SK-N-SH (cell line): ENCODE data around the gene MYO1D. TPM values are rescaled to one million over a fixed set of nuclear protein-coding genes. Genes with fewer than 3 reads are reported as not detected.

Source experiments
- CTCF ChIA-PET: fragments of 300-600, 350-600 bp; formaldehyde crosslinking; extraction: SDS; loops from one replicate; lab custom pipeline; 2021; lab: Yijun Ruan, JAX
- POLR2A ChIA-PET: fragments of 350-600 bp; sonication (Branson Sonifier 250); formaldehyde crosslinking; extraction: SDS; loops from one replicate; lab custom pipeline; 2020; ENCODE audit warnings: antibody characterized with exemption, inconsistent platforms; lab: Yijun Ruan, JAX
- DNase-seq: peaks from one replicate; pipeline ENCODE4 v3.0.0; 2012
- H2AFZ ChIP-seq: fragments of 200-600 bp; sonication (generic); 2 replicates; pipeline ENCODE4 v1.8.1; 2016; ENCODE audit warnings: antibody characterized with exemption, mild to moderate bottlenecking, low read depth
- H3F3A ChIP-seq: fragments of 200-600 bp; sonication (generic); replicated peaks from 2 replicates; pipeline ENCODE3; 2016; ENCODE audit warnings: antibody characterized with exemption, mild to moderate bottlenecking; ENCODE audit not compliant: insufficient read depth
- H3K27ac ChIP-seq, 2 experiments: fragments of 200-500 bp in 1 of 2; fragments of 200-600 bp in 1 of 2; sonication (Bioruptor generic) in 1 of 2; sonication (generic), shearing (Covaris generic) in 1 of 2; 2 replicates each; pipeline versions ENCODE4 v1.5.1 to v1.6.1; 2014 to 2016; ENCODE audit warnings: low read depth in 2 of 2, inconsistent platforms in 1 of 2, low read length in 1 of 2, mild to moderate bottlenecking in 1 of 2, mixed read lengths in 1 of 2
- H3K27me3 ChIP-seq: fragments of 200-600 bp; sonication (generic), shearing (Covaris generic); 2 replicates; pipeline ENCODE4 v1.6.1; 2016; ENCODE audit warnings: mixed run types; ENCODE audit not compliant: insufficient read depth
- H3K36me3 ChIP-seq, 2 experiments: fragments of 200-500 bp in 1 of 2; fragments of 200-600 bp in 1 of 2; sonication (Bioruptor generic) in 1 of 2; sonication (generic) in 1 of 2; replicated peaks in 1 of 2; 2 replicates each; pipeline versions ENCODE3 to v1.5.1; 2014 to 2016; ENCODE audit warnings: low read length in 1 of 2, mild to moderate bottlenecking in 1 of 2; ENCODE audit not compliant: insufficient read depth in 2 of 2, control insufficient read depth in 1 of 2
- H3K4me1 ChIP-seq, 2 experiments: fragments of 200-500 bp in 1 of 2; fragments of 200-600 bp in 1 of 2; sonication (Bioruptor generic) in 1 of 2; sonication (generic), shearing (Covaris generic) in 1 of 2; 2 replicates each; pipeline versions ENCODE4 v1.5.1 to v1.6.1; 2014 to 2016; ENCODE audit warnings: low read depth in 1 of 2, low read length in 1 of 2, mixed run types in 1 of 2; ENCODE audit not compliant: insufficient read depth in 2 of 2, control insufficient read depth in 1 of 2
- H3K4me2 ChIP-seq: fragments of 200-600 bp; sonication (generic), shearing (Covaris generic); 2 replicates; pipeline ENCODE4 v1.6.1; 2017; ENCODE audit warnings: mixed run types
- H3K4me3 ChIP-seq, 2 experiments: fragments of 200-500 bp in 1 of 2; fragments of 200-600 bp in 1 of 2; sonication (Bioruptor generic) in 1 of 2; sonication (generic), shearing (Covaris generic) in 1 of 2; 2 replicates each; pipeline versions ENCODE4 v1.5.1 to v1.8.1; 2014 to 2016; ENCODE audit warnings: low read depth in 2 of 2, inconsistent platforms in 1 of 2, low read length in 1 of 2, mild to moderate bottlenecking in 1 of 2, mixed read lengths in 1 of 2, moderate library complexity in 1 of 2
- H3K79me2 ChIP-seq: fragments of 200-600 bp; sonication (generic); 2 replicates; pipeline ENCODE4 v1.8.1; 2017; ENCODE audit warnings: mild to moderate bottlenecking; ENCODE audit not compliant: insufficient read depth
- H3K9ac ChIP-seq: fragments of 200-600 bp; sonication (generic); 2 replicates; pipeline ENCODE4 v1.6.1; 2017; ENCODE audit warnings: mixed run types
- H3K9me2 ChIP-seq: fragments of 200-600 bp; sonication (generic); 2 replicates; pipeline ENCODE4 v1.6.1; 2017; ENCODE audit warnings: mixed run types
- H3K9me3 ChIP-seq: fragments of 200-600 bp; sonication (generic); 2 replicates; pipeline ENCODE4 v1.6.1; 2017; ENCODE audit warnings: mixed run types, mild to moderate bottlenecking, moderate library complexity
- H4K20me1 ChIP-seq: fragments of 200-600 bp; sonication (generic); 2 replicates; pipeline ENCODE4 v1.6.1; 2017; ENCODE audit warnings: mild to moderate bottlenecking, mixed run types; ENCODE audit not compliant: insufficient read depth
- CTCF ChIP-seq: fragments of 200-600 bp; sonication (generic); IDR thresholded peaks from 2 replicates; pipeline ENCODE4 v1.6.1; 2017; ENCODE audit warnings: antibody characterized with exemption, mild to moderate bottlenecking, moderate library complexity
- FOXM1 ChIP-seq: IDR thresholded peaks from 2 replicates; pipeline ENCODE4 v1.4.0; 2012; ENCODE audit warnings: low read depth, mild to moderate bottlenecking
- NRF1 ChIP-seq: IDR thresholded peaks from 2 replicates; pipeline ENCODE4 v1.6.1; 2012; ENCODE audit warnings: low read depth, mild to moderate bottlenecking, low read length
- POLR2AphosphoS5 ChIP-seq: IDR thresholded peaks from 2 replicates; pipeline ENCODE4 v1.6.1; 2012; ENCODE audit warnings: low read depth, low read length
- RAD21 ChIP-seq: IDR thresholded peaks from 2 replicates; pipeline ENCODE4 v1.6.1; 2012; ENCODE audit warnings: mild to moderate bottlenecking, low read length
- SIN3A ChIP-seq: IDR thresholded peaks from 2 replicates; pipeline ENCODE4 v1.6.1; 2012; ENCODE audit warnings: low read depth, mild to moderate bottlenecking, low read length, moderate library complexity, borderline replicate concordance
- TAF1 ChIP-seq: IDR thresholded peaks from 2 replicates; pipeline ENCODE4 v1.6.1; 2012; ENCODE audit warnings: low read depth, mild to moderate bottlenecking, low read length, moderate library complexity, borderline replicate concordance
- TCF12 ChIP-seq: IDR thresholded peaks from 2 replicates; pipeline ENCODE4 v1.4.0; 2012
- WGBS: methylation state at CpG from one replicate; pipeline ENCODE4 v1.1.6; 2017; ENCODE audit warnings: low lambda C conversion rate; 5-methylcytosine and 5-hydroxymethylcytosine counted together
- polyA plus RNA-seq, 3 experiments: library from polyadenylated mRNA; depleted of rRNA; stranded (reverse); fragments of >200 nt; gene quantifications; 2 replicates each; pipeline ENCODE4 v1.2.3, GENCODE V29; 2012
- TF ChIP-seq, protein P1 (sequence below): IDR thresholded peaks from 2 replicates; pipeline ENCODE4 v1.6.1; 2012; ENCODE audit warnings: mild to moderate bottlenecking, low read depth, low read length, moderate library complexity
- TF ChIP-seq, protein P2 (sequence below): IDR thresholded peaks from 2 replicates; pipeline ENCODE4 v1.4.0; 2012; ENCODE audit warnings: low read depth

The MYO1D gene
- polyA plus RNA-seq, 1 of the 3 experiments (the other 2 are of a cell fraction) = 20.4 TPM

- TF ChIP-seq RAD21 (peak; percentile 95), POLR2AphosphoS5 (no peak)
Observed at GRCh38 chr17:32755045-32755805, 121.7 kb downstream of the MYO1D start (continued).

DNA sequence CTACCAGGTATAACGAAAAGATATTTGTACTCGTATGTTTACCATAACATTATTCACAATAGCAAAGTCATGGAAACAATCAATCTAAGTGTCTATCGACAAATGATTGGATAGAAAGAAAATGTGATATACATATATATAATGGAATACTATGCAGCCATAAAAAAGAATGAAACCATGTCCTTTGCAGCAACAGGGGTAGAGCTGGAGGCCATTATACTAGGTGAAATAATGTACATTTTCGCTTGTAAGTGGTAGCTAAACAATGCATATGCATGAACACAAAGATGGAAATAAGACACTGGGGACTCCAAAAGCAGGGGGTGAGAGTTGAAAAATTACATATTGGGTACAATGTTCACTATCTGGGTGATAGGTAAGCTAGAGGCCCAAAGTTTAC lies 124.0 kb downstream of the MYO1D start:
- no peak overlapping the region for H3K4me2 ChIP-seq
- H3K4me1 ChIP-seq = no peaks in the 10 kb centered on the region; a peak in 1 of 4 replicates
- H3K36me3 ChIP-seq = no peaks in the 10 kb centered on the region
- H3F3A ChIP-seq = no peaks in the 10 kb centered on the region
- H3K9me2 ChIP-seq = no peaks in the 10 kb centered on the region
- H3K4me3 ChIP-seq = no peak overlapping the region
- TF ChIP-seq TAF1 = no peak
- no peak for TF ChIP-seq TCF12
- TF ChIP-seq, protein P1, sequence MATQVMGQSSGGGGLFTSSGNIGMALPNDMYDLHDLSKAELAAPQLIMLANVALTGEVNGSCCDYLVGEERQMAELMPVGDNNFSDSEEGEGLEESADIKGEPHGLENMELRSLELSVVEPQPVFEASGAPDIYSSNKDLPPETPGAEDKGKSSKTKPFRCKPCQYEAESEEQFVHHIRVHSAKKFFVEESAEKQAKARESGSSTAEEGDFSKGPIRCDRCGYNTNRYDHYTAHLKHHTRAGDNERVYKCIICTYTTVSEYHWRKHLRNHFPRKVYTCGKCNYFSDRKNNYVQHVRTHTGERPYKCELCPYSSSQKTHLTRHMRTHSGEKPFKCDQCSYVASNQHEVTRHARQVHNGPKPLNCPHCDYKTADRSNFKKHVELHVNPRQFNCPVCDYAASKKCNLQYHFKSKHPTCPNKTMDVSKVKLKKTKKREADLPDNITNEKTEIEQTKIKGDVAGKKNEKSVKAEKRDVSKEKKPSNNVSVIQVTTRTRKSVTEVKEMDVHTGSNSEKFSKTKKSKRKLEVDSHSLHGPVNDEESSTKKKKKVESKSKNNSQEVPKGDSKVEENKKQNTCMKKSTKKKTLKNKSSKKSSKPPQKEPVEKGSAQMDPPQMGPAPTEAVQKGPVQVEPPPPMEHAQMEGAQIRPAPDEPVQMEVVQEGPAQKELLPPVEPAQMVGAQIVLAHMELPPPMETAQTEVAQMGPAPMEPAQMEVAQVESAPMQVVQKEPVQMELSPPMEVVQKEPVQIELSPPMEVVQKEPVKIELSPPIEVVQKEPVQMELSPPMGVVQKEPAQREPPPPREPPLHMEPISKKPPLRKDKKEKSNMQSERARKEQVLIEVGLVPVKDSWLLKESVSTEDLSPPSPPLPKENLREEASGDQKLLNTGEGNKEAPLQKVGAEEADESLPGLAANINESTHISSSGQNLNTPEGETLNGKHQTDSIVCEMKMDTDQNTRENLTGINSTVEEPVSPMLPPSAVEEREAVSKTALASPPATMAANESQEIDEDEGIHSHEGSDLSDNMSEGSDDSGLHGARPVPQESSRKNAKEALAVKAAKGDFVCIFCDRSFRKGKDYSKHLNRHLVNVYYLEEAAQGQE = no peak
- TF ChIP-seq, protein P2, sequence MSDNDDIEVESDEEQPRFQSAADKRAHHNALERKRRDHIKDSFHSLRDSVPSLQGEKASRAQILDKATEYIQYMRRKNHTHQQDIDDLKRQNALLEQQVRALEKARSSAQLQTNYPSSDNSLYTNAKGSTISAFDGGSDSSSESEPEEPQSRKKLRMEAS = no peak
- TF ChIP-seq NRF1 = no peak
- TF ChIP-seq FOXM1 = no peak
- no peak for TF ChIP-seq SIN3A
- TF ChIP-seq CTCF = no peak
- no peak for DNase-seq
- no peaks in the 10 kb centered on the region for H4K20me1 ChIP-seq
- no peaks in the 10 kb centered on the region for H3K9me3 ChIP-seq
- 88% methylated on average over 4 of the region's 4 CpGs for whole genome bisulfite sequencing
- no peaks in the 10 kb centered on the region for H3K79me2 ChIP-seq
- POLR2A ChIA-PET = no interaction called here
- H3K27me3 ChIP-seq = no peaks in the 10 kb centered on the region
- no peak overlapping the region for H3K9ac ChIP-seq
- CTCF ChIA-PET = interaction anchor here (0.7 to 1.3 kb wide), 2 partner anchors 94 to 291 kb away, joined by 3 to 4 read pairs; no protein-coding TSS in a partner anchor
- H2AFZ ChIP-seq = no peak overlapping the region
- no peak overlapping the region for H3K27ac ChIP-seq
